Urothelium cell line (cell line): ENCODE measurements around the gene MAP3K6.

Experiments
- DNase-seq: peaks from one replicate; pipeline ENCODE4 v3.0.0; 2011; ENCODE audit warnings: low spot score, mixed read lengths
- FAIRE-seq: peaks from 2 replicates; lab custom pipeline; 2011; peaks lifted over from hg19 to GRCh38; lab: Jason Lieb, UNC

MAP3K6 gene

GRCh38 chr1:27341525-27342252, 25.1 kb downstream of the MAP3K6 start, which contains the start of gene SYTL1:
SYTL1 (plus strand) TSS chr1:27342022; CDS start chr1:27345335, 3,313 bp downstream.
- DNase-seq (peak; percentile 82), FAIRE-seq (no peak)

- no peak for FAIRE-seq
- DNase-seq: no peak
Observed at GRCh38 chr1:27339213-27339612, 27.5 kb downstream of the MAP3K6 start.

GRCh38 chr1:27338751-27339150, 28.0 kb downstream of the MAP3K6 start:
- FAIRE-seq (no peak), DNase-seq (no peak)

- FAIRE-seq (no peak), DNase-seq (no peak)
Observed at GRCh38 chr1:27336756-27337155, 30.0 kb downstream of the MAP3K6 start.

GRCh38 chr1:27335506-27336422, 31.0 kb downstream of the MAP3K6 start:
- FAIRE-seq (no peak), DNase-seq (no peak)

- no peak for DNase-seq
- no peak for FAIRE-seq
Observed at GRCh38 chr1:27333717-27334279, 33.0 kb downstream of the MAP3K6 start.

GRCh38 chr1:27332536-27333281, 34.1 kb downstream of the MAP3K6 start:
- DNase-seq (peak; percentile 73), FAIRE-seq (peak; percentile 84)

- DNase-seq (no peak), FAIRE-seq (no peak)
Observed at GRCh38 chr1:27331922-27332321, 34.8 kb downstream of the MAP3K6 start.

- DNase-seq (no peak), FAIRE-seq (no peak)
Observed at GRCh38 chr1:27331426-27331825, 35.3 kb downstream of the MAP3K6 start.

GRCh38 chr1:27330786-27331185, 36.0 kb downstream of the MAP3K6 start:
- FAIRE-seq: no peak
- DNase-seq: no peak

GRCh38 chr1:27327964-27328363, 38.8 kb downstream of the MAP3K6 start:
- no peak for FAIRE-seq

GRCh38 chr1:27325286-27325685, 41.5 kb downstream of the MAP3K6 start:
- DNase-seq (no peak), FAIRE-seq (no peak)

More at GRCh38 chr1:27327964-27328363, 38.8 kb downstream of the MAP3K6 start:
- DNase-seq: no peak

GRCh38 chr1:27322569-27323240, 44.1 kb downstream of the MAP3K6 start:
- FAIRE-seq (no peak), DNase-seq (no peak)

GRCh38 chr1:27321813-27322568, 44.8 kb downstream of the MAP3K6 start, which contains the start of gene TMEM222:
TMEM222 (plus strand) TSS chr1:27322163; CDS start chr1:27322198, 35 bp downstream.
- FAIRE-seq: peak; percentile 69
- peak; percentile 98 for DNase-seq

- no peak for DNase-seq
Observed at GRCh38 chr1:27318596-27318995, 48.2 kb downstream of the MAP3K6 start.

GRCh38 chr1:27318136-27318535, 48.6 kb downstream of the MAP3K6 start:
- DNase-seq: no peak
- FAIRE-seq: no peak

More at GRCh38 chr1:27318596-27318995, 48.2 kb downstream of the MAP3K6 start:
- no peak for FAIRE-seq

GRCh38 chr1:27316860-27317259, 49.9 kb downstream of the MAP3K6 start:
- DNase-seq (no peak), FAIRE-seq (no peak)

- DNase-seq (no peak), FAIRE-seq (no peak)
Observed at GRCh38 chr1:27314737-27315136, 52.0 kb downstream of the MAP3K6 start.

- DNase-seq (no peak), FAIRE-seq (no peak)
Observed at GRCh38 chr1:27314169-27314568, 52.6 kb downstream of the MAP3K6 start.
